T-helper 9 cell (primary cell): ENCODE data around the gene TMEM35B.
"Not testable (repeated sequence)": the region's sequence is repeated elsewhere in the genome, so short reads cannot be mapped to it uniquely, and the experiment has no call there.

ENCODE experiments used
- DNase-seq: peaks from one replicate; pipeline ENCODE4 v3.0.0-alpha.2; 2020

Gene TMEM35B

DNA sequence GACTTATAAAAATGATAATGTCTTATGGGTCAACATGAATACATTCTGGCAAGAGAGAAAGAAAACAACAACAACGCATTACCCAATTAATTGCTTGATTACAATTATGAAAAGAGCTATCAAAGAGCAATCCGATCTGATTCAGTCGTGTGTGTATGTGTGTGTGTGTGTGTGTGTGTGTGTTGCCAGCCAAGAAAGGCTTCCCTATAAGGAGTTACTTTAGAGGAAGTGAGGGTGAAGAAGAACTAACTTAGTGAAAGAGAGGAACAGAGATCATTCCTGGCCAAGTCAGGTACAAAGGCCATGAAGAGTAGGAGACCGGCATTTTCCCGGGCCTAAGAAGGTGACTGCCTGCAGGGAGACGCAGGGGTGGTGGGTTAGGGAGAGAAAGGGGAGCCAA is 9.4 kb downstream of the TMEM35B start:
- no peak for DNase-seq

DNA sequence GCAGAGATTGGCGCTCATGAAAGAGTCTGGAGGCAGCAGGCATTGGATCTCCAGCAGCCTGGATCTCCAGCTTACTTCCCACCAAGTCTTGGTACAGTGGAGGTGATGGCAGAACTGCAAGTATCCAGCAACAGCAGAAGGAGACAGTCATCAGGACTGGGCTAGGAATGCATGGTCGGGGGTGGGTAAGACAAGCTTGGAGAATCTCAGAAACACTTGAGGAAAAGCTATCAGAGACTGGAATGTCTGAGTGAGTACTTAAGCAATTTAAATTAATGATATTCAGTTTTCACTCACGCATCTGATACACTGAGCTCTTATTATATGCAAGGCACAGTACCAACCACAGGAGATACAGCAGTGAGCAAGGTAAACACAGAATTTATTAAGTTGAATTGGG is 9.8 kb downstream of the TMEM35B start:
- DNase-seq = no peak

DNA sequence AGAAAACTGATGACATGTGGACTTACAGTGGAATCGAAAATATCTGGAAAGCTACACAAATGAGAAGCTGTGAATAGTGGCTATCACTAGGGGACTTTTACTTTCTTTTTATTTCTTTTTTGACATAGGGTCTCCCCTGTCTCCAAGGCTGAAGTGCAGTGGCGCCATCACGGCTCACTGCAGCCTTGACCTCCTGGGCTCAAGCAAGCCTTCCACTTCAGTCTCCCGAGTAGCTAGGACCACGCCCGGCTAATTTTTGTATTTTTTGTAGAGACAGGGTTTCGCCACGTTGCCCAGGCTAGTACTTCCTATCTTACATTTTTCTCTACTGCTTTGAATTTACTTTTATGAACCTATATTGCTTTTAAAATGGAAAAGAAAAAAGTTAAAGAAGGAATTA is 10.5 kb downstream of the TMEM35B start:
- no peak for DNase-seq

DNA sequence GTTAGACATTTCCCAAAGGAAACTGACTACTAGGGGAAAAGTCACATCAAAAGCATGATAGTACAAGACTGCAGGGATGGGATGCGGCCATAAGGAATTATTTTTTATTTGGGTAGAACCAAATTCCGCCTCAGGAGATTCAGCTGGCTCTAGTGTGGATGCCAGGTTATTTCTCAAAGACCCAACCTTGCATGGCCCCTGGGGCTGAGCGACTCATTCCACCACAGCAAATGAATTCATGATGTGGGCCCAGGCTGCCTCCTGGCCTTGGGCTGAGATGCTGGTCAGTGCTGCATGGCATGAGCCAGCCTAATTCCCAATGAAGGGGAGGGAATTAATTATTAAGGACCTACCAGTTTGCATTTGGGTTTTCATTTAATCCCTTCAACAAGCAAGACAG is 11.8 kb downstream of the TMEM35B start:
- DNase-seq = no peak

DNA sequence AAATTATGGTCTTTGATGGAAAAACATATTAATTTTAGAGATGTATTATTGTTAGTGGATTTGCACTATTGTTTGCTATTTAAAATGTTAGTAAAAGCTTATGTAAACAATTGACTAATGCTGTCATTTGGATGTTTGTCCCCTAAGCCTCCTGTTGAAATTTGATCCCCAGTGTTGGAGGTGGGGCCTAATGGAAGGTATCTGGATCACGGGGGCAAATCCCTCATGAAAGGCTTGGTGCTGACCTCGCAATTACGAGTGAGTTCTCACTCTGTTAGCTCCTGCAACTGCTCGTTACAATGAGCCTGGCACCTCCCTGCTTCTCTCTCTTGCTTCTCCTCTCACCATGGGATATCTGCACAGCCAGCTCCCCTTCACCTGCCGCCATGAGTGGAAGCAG is 14.3 kb downstream of the TMEM35B start:
- DNase-seq = no peak

DNA sequence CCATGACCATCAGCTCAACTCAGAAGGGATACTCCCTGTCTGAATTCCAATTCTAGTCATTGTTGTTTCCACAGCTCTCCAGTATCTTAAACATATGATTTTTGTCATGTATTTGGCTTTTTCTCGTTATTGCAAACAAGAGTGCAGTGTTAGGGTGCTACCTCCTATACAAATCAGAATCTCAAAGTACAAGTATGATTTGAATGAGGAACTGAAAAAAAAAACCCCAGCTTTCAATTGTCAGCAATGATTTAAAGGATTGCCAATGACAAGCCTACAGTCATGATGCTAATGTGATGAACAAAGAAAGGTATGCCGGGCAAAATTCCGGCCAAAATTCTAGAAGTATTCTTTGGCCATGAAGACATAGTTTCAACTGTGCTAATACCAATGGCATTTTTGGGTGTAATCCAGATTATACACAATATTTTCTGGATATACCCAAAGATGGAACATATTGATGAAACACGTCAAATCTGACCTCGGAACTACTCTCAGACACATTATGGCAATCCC is 14.9 kb downstream of the TMEM35B start:
- DNase-seq = no peak

DNA sequence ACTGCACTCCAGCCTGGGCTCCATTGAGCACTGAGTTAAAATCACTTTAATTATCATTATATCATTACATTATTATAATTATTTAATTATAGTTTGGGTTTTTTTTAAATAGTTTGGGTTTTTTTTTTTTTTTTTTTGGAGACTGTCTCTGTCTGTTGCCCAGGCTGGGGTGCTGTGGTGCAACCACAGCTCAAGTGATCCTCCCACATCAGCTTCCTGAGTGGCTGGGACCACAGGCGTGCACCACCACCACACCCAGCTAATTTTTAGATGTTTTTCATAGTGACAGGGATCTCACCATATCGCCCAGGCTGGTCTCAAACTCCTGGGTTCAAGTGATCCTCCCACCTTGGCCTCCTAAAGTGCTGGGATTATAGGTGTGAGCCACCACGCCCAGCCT is 16.9 kb downstream of the TMEM35B start:
- DNase-seq = not testable (repeated sequence)

DNA sequence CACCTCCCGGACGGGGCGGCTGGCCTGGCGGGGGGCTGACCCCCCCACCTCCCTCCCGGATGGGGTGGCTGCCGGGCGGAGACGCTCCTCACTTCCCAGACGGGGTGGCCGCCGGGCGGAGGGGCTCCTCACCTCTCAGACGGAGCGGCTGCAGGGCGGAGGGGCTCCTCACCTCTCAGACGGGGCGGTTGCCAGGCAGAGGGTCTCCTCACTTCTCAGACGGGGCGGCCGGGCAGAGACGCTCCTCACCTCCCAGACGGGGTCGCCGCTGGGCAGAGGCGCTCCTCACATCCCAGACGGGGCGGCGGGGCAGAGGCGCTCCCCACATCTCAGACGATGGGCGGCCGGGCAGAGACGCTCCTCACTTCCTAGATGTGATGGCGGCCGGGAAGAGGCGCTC is 17.5 kb downstream of the TMEM35B start:
- not testable (repeated sequence) for DNase-seq

DNA sequence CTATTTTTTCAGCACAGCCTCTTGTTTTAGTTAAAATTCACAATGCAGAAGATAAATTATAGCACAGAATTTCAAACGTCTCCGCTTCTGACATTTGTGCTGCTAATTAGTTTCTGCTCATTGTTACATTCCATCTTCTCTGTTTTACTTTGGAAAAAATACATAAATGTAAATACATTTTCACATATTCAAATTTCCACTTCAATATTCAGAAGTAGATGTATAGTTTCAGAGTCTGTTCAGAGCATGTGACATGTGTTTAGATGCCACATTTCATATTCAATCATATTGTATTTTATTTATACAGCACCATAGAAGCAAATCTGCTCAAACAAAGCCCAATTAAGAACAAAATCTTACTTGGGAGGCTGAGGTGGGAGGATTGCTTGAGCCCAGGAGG is 19.6 kb downstream of the TMEM35B start:
- no peak for DNase-seq

DNA sequence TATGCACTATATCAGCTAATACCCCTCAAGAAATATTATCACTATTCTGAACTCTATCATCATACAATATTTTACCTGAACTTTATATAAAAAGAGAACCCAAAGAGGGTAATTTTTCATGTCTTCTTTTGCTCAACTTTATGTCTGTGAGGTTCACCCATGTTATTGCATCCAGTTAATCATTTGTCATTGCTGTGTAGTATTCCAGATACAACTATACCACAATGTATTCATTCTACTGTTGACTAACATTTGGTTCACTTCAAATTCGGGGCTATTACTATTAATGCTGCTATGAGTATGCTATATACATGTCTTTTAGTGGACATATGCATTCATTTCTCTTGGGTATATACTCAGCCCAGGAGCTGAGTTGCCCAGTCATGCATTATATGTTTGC is 34.7 kb downstream of the TMEM35B start:
- no peak for DNase-seq

DNA sequence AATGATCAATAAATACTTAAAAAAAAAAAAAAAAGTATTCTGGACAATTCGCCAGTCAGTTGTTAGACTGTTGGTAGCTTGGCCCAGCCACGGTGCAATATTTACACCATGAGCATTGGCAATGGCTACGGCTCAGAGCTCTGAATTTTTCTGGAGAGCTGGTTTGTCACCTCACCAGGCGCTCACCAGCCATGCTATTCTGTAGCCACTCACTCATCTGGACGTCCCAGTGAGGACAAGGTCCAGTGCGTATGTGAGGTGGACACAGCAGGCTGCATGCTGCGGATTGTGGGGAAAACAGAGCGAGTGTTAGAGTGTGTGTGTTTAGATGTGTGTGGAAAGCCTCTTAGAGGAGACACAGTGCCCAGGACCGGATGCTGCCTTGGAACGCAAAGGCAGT is 36.4 kb downstream of the TMEM35B start:
- not testable (repeated sequence) for DNase-seq

DNA sequence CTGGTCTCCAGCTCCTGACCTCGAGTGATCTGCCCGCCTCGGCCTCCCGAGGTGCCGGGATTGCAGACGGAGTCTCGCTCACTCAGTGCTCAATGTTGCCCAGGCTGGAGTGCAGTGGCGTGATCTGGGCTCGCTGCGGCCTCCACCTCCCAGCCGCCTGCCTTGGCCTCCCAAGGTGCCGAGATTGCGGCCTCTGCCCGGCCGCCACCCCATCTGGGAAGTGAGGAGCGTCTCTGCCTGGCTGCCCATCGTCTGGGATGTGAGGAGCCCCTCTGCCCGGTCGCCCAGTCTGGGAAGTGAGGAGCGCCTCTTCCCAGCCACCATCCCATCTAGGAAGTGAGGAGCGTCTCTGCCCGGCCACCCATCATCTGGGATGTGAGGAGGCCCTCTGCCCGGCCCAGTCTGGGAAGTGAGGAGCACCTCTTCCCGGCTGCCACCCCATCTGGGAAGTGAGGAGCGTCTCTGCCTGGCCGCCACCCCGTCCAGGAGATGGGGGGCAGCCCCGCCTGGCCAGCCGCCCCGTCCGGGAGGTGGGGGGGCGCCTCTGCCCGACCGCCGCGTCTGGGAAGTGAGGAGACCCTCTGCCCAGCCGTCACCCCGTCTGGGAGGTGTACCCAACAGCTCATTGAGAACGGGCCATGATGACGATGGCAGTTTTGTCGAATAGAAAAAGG is 37.4 kb downstream of the TMEM35B start:
- DNase-seq = not testable (repeated sequence)

DNA sequence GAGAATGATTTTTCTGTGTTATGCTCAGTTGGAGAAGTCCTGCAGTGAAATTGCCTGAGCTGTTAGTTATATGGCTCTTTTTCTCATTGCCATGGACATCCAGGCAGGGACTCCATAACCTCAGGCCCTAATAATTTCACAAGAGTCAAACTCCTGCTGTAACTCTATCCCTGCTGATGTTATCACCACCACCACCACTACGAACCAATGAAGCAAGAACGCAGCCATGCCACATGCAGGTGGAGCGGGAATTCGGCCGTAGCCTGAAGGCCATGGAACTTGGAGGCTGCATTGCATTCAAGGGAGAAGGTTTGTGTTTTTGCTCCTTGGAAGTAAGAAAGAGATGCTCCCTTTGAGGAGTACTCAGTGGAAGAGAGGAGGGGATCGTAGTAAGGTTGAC is 38.9 kb downstream of the TMEM35B start:
- no peak for DNase-seq

DNA sequence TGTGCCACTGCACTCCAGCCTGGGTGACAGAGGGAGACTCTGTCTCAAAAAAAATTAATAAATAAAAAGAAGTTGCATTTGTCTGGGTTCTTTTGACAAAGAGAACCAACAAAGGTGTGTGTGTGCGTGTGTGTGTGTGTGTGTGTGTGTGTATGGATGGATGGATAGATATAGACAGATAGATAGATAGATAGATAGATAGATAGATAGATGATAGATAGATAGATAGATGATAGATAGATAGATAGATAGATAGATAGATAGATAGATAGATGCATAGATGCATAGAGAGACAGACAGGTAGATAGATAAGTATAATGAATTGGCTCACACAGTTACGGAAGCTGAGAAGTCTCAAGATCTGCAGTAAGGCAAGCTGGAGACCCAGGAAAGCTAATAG is 43.3 kb downstream of the TMEM35B start:
- DNase-seq = not testable (repeated sequence)
